HCT116 (cell line): ENCODE measurements around the gene NAA16.

Experiments
- POLR2A ChIP-seq: IDR thresholded peaks from 2 replicates; pipeline ENCODE4 v1.7.0; 2011; ENCODE audit warnings: borderline replicate concordance; ENCODE audit not compliant: insufficient read depth, insufficient read length; ENCODE audit errors: extremely low read depth
- POLR2AphosphoS5 ChIP-seq: IDR thresholded peaks from 2 replicates; pipeline ENCODE4 v1.6.1; 2011; ENCODE audit warnings: mild to moderate bottlenecking, low read depth, low read length, moderate library complexity
- SP1 ChIP-seq: IDR thresholded peaks from 2 replicates; pipeline ENCODE4 v1.6.1; 2012; ENCODE audit warnings: low read depth
- YY1 ChIP-seq: IDR thresholded peaks from 2 replicates; pipeline ENCODE4 v1.6.1; 2011; ENCODE audit warnings: low read length, low read depth, moderate library complexity, mild to moderate bottlenecking; ENCODE audit not compliant: insufficient replicate concordance; ENCODE audit errors: extremely low read depth
- TF ChIP-seq, protein P1 (sequence below): IDR thresholded peaks from 2 replicates; pipeline ENCODE4 v1.6.1; 2012; ENCODE audit warnings: low read depth
- TF ChIP-seq, protein P2 (sequence below), 3 experiments: fragments of 200-600 bp in 1 of 3; sonication (generic) in 1 of 3; IDR thresholded peaks in 2 of 3; conservative IDR thresholded peaks in 1 of 3; 2 replicates each; pipeline ENCODE4 v1.5.1; 2012 to 2017; ENCODE audit warnings: low read depth in 2 of 3, low read length in 2 of 3, antibody characterized with exemption in 1 of 3, borderline replicate concordance in 1 of 3, control low read depth in 1 of 3, mild to moderate bottlenecking in 1 of 3, mixed read lengths in 1 of 3, mixed run types in 1 of 3, moderate library complexity in 1 of 3; ENCODE audit not compliant: insufficient read depth in 1 of 3
- TF ChIP-seq, protein P3 (sequence below): IDR thresholded peaks from 2 replicates; pipeline ENCODE4 v1.6.1; 2012

DNA sequence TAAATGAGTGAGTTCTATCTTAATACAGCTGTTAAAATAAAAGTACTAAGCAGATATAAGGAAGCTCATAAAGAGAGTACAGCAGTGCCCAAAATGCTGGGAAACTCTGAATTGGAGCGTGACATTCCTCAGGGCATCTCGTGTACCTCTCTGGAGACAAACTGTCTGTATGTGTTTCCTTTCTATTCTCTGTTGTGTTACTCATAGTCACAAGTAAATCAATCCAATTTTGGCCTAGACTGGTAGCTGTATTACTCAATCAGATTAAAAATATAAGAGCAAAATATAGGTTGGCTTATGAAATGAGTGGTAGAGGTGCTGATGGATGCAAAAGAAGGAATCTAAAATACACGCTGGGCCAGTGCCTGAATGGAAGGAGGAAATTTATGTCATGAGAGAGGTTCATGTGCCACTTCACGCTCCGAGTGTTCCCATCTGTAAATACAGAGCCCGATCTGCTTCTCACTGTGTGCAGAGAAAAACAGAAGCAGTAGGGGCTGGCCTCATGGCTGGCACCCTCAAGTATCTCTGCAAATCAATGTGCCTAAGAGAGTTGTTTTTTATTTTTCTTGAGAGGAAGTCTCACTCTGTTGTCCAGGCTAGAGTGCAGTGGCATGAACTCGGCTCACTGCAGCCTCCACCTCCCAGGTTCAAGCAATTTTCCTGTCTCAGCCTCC is 87.6 kb downstream of the NAA16 start:
- no peak for TF ChIP-seq POLR2A
- TF ChIP-seq, protein P1, sequence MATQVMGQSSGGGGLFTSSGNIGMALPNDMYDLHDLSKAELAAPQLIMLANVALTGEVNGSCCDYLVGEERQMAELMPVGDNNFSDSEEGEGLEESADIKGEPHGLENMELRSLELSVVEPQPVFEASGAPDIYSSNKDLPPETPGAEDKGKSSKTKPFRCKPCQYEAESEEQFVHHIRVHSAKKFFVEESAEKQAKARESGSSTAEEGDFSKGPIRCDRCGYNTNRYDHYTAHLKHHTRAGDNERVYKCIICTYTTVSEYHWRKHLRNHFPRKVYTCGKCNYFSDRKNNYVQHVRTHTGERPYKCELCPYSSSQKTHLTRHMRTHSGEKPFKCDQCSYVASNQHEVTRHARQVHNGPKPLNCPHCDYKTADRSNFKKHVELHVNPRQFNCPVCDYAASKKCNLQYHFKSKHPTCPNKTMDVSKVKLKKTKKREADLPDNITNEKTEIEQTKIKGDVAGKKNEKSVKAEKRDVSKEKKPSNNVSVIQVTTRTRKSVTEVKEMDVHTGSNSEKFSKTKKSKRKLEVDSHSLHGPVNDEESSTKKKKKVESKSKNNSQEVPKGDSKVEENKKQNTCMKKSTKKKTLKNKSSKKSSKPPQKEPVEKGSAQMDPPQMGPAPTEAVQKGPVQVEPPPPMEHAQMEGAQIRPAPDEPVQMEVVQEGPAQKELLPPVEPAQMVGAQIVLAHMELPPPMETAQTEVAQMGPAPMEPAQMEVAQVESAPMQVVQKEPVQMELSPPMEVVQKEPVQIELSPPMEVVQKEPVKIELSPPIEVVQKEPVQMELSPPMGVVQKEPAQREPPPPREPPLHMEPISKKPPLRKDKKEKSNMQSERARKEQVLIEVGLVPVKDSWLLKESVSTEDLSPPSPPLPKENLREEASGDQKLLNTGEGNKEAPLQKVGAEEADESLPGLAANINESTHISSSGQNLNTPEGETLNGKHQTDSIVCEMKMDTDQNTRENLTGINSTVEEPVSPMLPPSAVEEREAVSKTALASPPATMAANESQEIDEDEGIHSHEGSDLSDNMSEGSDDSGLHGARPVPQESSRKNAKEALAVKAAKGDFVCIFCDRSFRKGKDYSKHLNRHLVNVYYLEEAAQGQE = no peak
- TF ChIP-seq, protein P2, sequence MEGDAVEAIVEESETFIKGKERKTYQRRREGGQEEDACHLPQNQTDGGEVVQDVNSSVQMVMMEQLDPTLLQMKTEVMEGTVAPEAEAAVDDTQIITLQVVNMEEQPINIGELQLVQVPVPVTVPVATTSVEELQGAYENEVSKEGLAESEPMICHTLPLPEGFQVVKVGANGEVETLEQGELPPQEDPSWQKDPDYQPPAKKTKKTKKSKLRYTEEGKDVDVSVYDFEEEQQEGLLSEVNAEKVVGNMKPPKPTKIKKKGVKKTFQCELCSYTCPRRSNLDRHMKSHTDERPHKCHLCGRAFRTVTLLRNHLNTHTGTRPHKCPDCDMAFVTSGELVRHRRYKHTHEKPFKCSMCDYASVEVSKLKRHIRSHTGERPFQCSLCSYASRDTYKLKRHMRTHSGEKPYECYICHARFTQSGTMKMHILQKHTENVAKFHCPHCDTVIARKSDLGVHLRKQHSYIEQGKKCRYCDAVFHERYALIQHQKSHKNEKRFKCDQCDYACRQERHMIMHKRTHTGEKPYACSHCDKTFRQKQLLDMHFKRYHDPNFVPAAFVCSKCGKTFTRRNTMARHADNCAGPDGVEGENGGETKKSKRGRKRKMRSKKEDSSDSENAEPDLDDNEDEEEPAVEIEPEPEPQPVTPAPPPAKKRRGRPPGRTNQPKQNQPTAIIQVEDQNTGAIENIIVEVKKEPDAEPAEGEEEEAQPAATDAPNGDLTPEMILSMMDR (IDR thresholded peaks at IDR 0.05 in 2 of 3, conservative IDR thresholded peaks at IDR 0.05 in 1 of 3; ENCODE audit: borderline replicate concordance in 1 of 3, insufficient read depth in 1 of 3, low read depth in 2 of 3, low read length in 2 of 3) = no peak
- TF ChIP-seq POLR2AphosphoS5 = no peak
- no peak for TF ChIP-seq YY1
- no peak for TF ChIP-seq SP1
- TF ChIP-seq, protein P3, sequence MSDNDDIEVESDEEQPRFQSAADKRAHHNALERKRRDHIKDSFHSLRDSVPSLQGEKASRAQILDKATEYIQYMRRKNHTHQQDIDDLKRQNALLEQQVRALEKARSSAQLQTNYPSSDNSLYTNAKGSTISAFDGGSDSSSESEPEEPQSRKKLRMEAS = no peak
